ENCODE data around the gene EFCAB9. TPM values are rescaled to one million over a fixed set of nuclear protein-coding genes. Genes with fewer than 3 reads are reported as not detected.
"Not testable (repeated sequence)": the region's sequence is repeated elsewhere in the genome, so short reads cannot be mapped to it uniquely, and the experiment has no call there.

Gene EFCAB9
- total and polyA plus RNA-seq, 5 experiments from 2014 or later, result not detected

- Mint-ChIP-seq H3K36me3 (peaks cover 2 to 5% (median 5%) of the 10 kb centered on the region in 3 donors), H3K27me3 (no peaks in the 10 kb centered on the region), H3K4me3 (peak overlapping the region in 7 of 10 donors; percentile 82 to 100 (median 98)), H3K4me1 (peaks cover 13 to 30% (median 22%) of the 10 kb centered on the region in 4 donors), H3K27ac (peak overlapping the region in 5 of 10 donors; percentile 36 to 95 (median 56)), H3K9me3 (no peaks in the 10 kb centered on the region)
- POLR2A ChIA-PET, result interaction anchor here (0.6 to 12.5 kb wide), 18 partner anchors 10 to 618 kb away, joined by 3 to 721 read pairs (median 4); partner anchors contain the start of gene FBXW11
- no peak for DNase-seq
- ATAC-seq, result no peak
These were observed 4.9 kb upstream of the EFCAB9 start for GRCh38 chr5:172188893-172189692.

DNA sequence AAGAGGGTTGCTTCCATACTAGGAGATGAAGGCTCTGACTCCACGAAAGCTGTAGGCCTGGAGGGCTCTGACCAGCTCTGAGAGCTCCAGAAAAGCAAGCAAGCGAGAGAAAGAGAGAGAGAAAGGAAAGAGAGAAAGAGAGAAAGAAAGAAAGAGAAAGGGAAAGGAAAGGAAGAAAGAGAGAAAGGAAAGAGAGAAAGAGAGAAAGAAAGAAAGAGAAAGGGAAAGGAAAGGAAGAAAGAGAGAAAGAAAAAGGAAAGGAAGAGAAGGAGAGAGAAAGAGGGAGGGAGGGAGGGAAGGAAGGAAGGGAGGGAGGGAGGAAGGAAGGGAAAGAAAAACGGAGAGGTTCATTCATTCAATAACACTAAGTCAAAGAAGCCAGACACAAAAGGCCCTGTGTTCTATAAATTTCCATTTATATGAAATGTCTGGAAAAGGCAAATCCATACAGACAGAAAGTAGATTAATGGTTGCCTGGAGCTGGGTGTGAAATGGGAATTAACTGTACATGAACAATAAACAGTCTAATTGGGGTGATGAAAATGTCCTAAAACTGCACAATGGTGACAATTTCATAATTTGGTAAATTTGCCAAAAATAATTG lies 4.2 kb upstream of the EFCAB9 start:
- H3K4me1 Mint-ChIP-seq, result peaks cover 10 to 23% (median 16%) of the 10 kb centered on the region in 4 donors
- H3K27ac Mint-ChIP-seq, result peak overlapping the region in 2 of 10 donors; percentile 36 to 56
- no peak for ATAC-seq
- POLR2A ChIA-PET, result interaction anchor here (0.6 to 12.5 kb wide), 6 partner anchors 15 to 163 kb away, joined by 3 to 721 read pairs (median 4); no protein-coding TSS in a partner anchor
- no peaks in the 10 kb centered on the region for H3K9me3 Mint-ChIP-seq
- no peaks in the 10 kb centered on the region for H3K27me3 Mint-ChIP-seq
- no peak for DNase-seq
- peaks cover 1 to 5% (median 2%) of the 10 kb centered on the region in 3 donors for H3K36me3 Mint-ChIP-seq
- no peak overlapping the region for H3K4me3 Mint-ChIP-seq

GRCh38 chr5:172194985-172195774 lies 1.2 kb downstream of the EFCAB9 start:
- H3K27me3 Mint-ChIP-seq, result peaks cover 0 to 4% (median 2%) of the 10 kb centered on the region in 5 donors
- POLR2A ChIA-PET, result interaction anchor here (1.1 to 1.9 kb wide), 2 partner anchors 31 to 89 kb away, joined by 4 to 5 read pairs; no protein-coding TSS in a partner anchor
- DNase-seq (no peak), ATAC-seq (no peak)
- H3K27ac Mint-ChIP-seq, result no peak overlapping the region
- peaks cover 0 to 2% (median under 1%) of the 10 kb centered on the region in 4 donors for H3K4me1 Mint-ChIP-seq
- H3K9me3 Mint-ChIP-seq, result no peaks in the 10 kb centered on the region
- H3K36me3 Mint-ChIP-seq, result no peaks in the 10 kb centered on the region
- no peak overlapping the region for H3K4me3 Mint-ChIP-seq

GRCh38 chr5:172197775-172198174 lies 3.8 kb downstream of the EFCAB9 start:
- DNase-seq, H3K36me3 Mint-ChIP-seq, POLR2A ChIA-PET, H3K27me3 Mint-ChIP-seq, ATAC-seq, H3K4me3 Mint-ChIP-seq, H3K27ac Mint-ChIP-seq, H3K4me1 Mint-ChIP-seq, H3K9me3 Mint-ChIP-seq: not testable (repeated sequence)

- ATAC-seq (no peak), DNase-seq (no peak)
- Mint-ChIP-seq H3K27ac (peak overlapping the region in 1 of 10 donors; percentile 4), H3K4me1 (peaks cover 0 to 7% (median under 1%) of the 10 kb centered on the region in 4 donors), H3K27me3 (peaks cover 0 to 4% (median 2%) of the 10 kb centered on the region in 5 donors), H3K36me3 (no peaks in the 10 kb centered on the region), H3K4me3 (no peak overlapping the region), H3K9me3 (no peaks in the 10 kb centered on the region)
- POLR2A ChIA-PET, result interaction anchor here (0.6 to 1.3 kb wide), 2 partner anchors 11 to 1580 kb away, joined by 3 to 4 read pairs; partner anchors contain the start of gene STK10
These were observed 5.5 kb downstream of the EFCAB9 start for GRCh38 chr5:172199446-172199845.

DNA sequence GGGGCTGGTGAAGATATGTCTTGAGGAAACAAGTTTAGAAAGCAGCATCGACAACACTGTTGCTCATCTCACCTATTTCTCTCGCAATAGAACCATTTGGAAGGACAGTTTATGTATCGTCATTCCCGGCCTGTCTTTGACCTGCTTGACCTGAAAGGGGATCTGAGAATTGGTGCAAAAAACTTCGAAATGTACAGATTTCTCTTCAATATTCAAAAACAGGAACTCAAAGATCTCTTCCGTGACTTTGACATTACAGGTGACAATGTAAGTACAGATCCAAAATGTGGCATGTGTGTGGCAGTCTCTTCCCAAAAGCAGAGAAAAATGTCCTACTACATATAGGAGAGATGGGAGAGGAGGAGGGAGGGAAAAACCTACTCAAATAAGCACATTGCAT lies 6.5 kb downstream of the EFCAB9 start:
- Mint-ChIP-seq H3K4me1 (peaks cover 0 to 7% (median under 1%) of the 10 kb centered on the region in 4 donors), H3K4me3 (no peak overlapping the region), H3K36me3 (no peaks in the 10 kb centered on the region), H3K27me3 (peaks cover 0 to 4% (median 2%) of the 10 kb centered on the region in 5 donors), H3K9me3 (no peaks in the 10 kb centered on the region), H3K27ac (no peak overlapping the region)
- POLR2A ChIA-PET, result no interaction called here
- no peak for DNase-seq
- no peak for ATAC-seq

GRCh38 chr5:172205984-172206383 lies 12.0 kb downstream of the EFCAB9 start:
- H3K9me3 Mint-ChIP-seq, H3K27ac Mint-ChIP-seq, H3K27me3 Mint-ChIP-seq, DNase-seq, ATAC-seq, H3K4me3 Mint-ChIP-seq, POLR2A ChIA-PET: not testable (repeated sequence)
- H3K4me1 Mint-ChIP-seq, result peaks cover 0 to 21% (median 11%) of the 10 kb centered on the region in 4 donors
- H3K36me3 Mint-ChIP-seq, result peaks cover 0 to 10% (median 2%) of the 10 kb centered on the region in 3 donors

DNA sequence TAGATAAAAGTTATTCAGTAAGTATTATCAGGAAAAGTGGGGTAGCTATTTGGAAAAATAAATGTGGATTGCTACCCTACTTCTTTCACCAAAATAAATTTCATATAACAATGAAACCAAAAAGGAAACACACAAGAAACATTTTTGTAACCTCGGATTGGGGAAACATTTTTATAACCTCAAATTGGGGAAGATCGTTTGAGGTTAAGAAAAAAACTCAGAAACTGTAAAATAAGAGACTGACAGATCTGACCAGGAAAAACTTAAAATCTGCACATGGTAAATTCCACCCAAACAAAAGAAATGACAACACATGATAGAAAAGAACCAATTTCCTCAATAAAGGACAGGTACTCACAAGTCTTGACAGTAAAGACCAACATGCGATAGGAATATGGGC lies 13.5 kb downstream of the EFCAB9 start:
- H3K27me3 Mint-ChIP-seq, result no peaks in the 10 kb centered on the region
- H3K4me1 Mint-ChIP-seq, result peaks cover 0 to 21% (median 11%) of the 10 kb centered on the region in 4 donors
- DNase-seq (no peak), ATAC-seq (no peak)
- no peak overlapping the region for H3K4me3 Mint-ChIP-seq
- no peak overlapping the region for H3K27ac Mint-ChIP-seq
- H3K36me3 Mint-ChIP-seq, result peaks cover 3 to 22% (median 9%) of the 10 kb centered on the region in 3 donors
- POLR2A ChIA-PET, result no interaction called here
- no peaks in the 10 kb centered on the region for H3K9me3 Mint-ChIP-seq

- ATAC-seq, result no peak
- POLR2A ChIA-PET, result no interaction called here
- Mint-ChIP-seq H3K27me3 (no peaks in the 10 kb centered on the region), H3K4me3 (no peak overlapping the region), H3K4me1 (peaks cover 0 to 21% (median 11%) of the 10 kb centered on the region in 4 donors), H3K27ac (no peak overlapping the region), H3K9me3 (no peaks in the 10 kb centered on the region), H3K36me3 (peaks cover 3 to 37% (median 12%) of the 10 kb centered on the region in 3 donors)
- no peak for DNase-seq
These were observed 15.7 kb downstream of the EFCAB9 start for GRCh38 chr5:172209714-172210113.

DNA sequence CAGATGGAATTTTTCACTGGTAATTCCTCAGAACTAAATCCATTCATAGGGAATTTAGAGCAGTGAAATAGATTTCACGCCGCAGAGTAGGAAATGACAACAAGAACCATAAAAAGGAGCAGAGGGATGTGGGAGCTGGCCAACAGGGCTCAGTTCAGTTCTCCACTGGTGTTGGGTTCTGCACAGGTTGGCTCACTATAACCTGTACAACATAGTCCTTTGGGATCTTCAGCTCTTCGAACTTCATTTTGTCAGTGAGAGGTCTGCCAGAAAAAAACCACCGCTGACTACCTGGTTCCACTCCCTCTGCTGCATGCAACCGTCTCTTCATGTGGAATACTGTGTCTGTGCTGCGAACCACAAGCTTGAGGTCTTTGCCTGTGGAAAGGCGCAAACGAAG lies 17.7 kb downstream of the EFCAB9 start:
- Mint-ChIP-seq H3K9me3 (no peaks in the 10 kb centered on the region), H3K27ac (peak overlapping the region in 1 of 10 donors; percentile 89), H3K4me3 (no peak overlapping the region), H3K4me1 (peaks cover 4 to 18% (median 12%) of the 10 kb centered on the region in 4 donors), H3K27me3 (no peaks in the 10 kb centered on the region), H3K36me3 (peaks cover 3 to 48% (median 18%) of the 10 kb centered on the region in 3 donors)
- POLR2A ChIA-PET, result interaction anchor here (1.1 kb wide), 1 partner anchor 9 kb away, joined by 3 read pairs; no protein-coding TSS in a partner anchor
- ATAC-seq (no peak), DNase-seq (no peak)

GRCh38 chr5:172213126-172213525 lies 19.2 kb downstream of the EFCAB9 start:
- ATAC-seq, result no peak
- POLR2A ChIA-PET, result no interaction called here
- Mint-ChIP-seq H3K27me3 (no peaks in the 10 kb centered on the region), H3K4me1 (peaks cover 0 to 5% (median 3%) of the 10 kb centered on the region in 4 donors), H3K27ac (no peak overlapping the region), H3K4me3 (no peak overlapping the region), H3K36me3 (peaks cover 9 to 59% (median 20%) of the 10 kb centered on the region in 3 donors), H3K9me3 (peaks cover 0 to 2% (median 0%) of the 10 kb centered on the region in 9 donors)
- no peak for DNase-seq

- Mint-ChIP-seq H3K36me3 (peaks cover 14 to 75% (median 49%) of the 10 kb centered on the region in 3 donors), H3K4me3 (no peak overlapping the region), H3K4me1 (peaks cover 0 to 5% (median 1%) of the 10 kb centered on the region in 4 donors), H3K9me3 (peaks cover 0 to 17% (median 0%) of the 10 kb centered on the region in 9 donors), H3K27ac (peak overlapping the region in 1 of 10 donors; percentile 36), H3K27me3 (no peaks in the 10 kb centered on the region)
- POLR2A ChIA-PET, result no interaction called here
- DNase-seq, result no peak
- no peak for ATAC-seq
These were observed 22.4 kb downstream of the EFCAB9 start for GRCh38 chr5:172216345-172216744.
